HFFc6 (cell line): ENCODE measurements around the gene CCDC33. TPM values are rescaled to one million over a fixed set of nuclear protein-coding genes. Genes with fewer than 3 reads are reported as not detected.

ENCODE experiments used
- DNase-seq: peaks from one replicate; pipeline ENCODE4 v3.0.0-alpha.2; 2018
- H3K27ac Mint-ChIP-seq: 2 replicates; pipeline ENCODE4 v1.8.0; 2020; ENCODE audit warnings: mild to moderate bottlenecking, mixed read lengths
- H3K27me3 Mint-ChIP-seq: 2 replicates; pipeline ENCODE4 v1.8.0; 2021; ENCODE audit warnings: mild to moderate bottlenecking, moderate library complexity, mixed read lengths; ENCODE audit not compliant: insufficient read depth
- H3K36me3 Mint-ChIP-seq: 2 replicates; pipeline ENCODE4 v1.8.0; 2021; ENCODE audit warnings: low read depth, mixed read lengths
- H3K4me1 Mint-ChIP-seq: 2 replicates; pipeline ENCODE4 v1.8.0; 2020; ENCODE audit warnings: low read depth, mixed read lengths
- H3K4me3 Mint-ChIP-seq: 2 replicates; pipeline ENCODE4 v1.8.0; 2020; ENCODE audit warnings: mild to moderate bottlenecking, moderate library complexity, mixed read lengths
- H3K9me3 Mint-ChIP-seq: 2 replicates; pipeline ENCODE4 v1.8.0; 2020; ENCODE audit warnings: mild to moderate bottlenecking, mixed read lengths
- CTCF ChIP-seq: fragments of 200-600 bp; sonication (generic); IDR thresholded peaks from 2 replicates; pipeline ENCODE4 v1.5.0; 2021; ENCODE audit warnings: antibody characterized with exemption, mild to moderate bottlenecking
- total RNA-seq, 6 experiments: library from RNA; stranded (reverse); fragmentation: NEBNext Ultra II Directional; extraction: Animal tissue kit (Norgen Biotek cat#: 25700); gene quantifications; 2 replicates in 1 of 6; 3 replicates in 5 of 6; pipeline ENCODE4 v1.2.3, GENCODE V29; 2021

The CCDC33 gene
- total RNA-seq, 6 experiments from 2014 or later: 0.30 TPM; not detected in 5

GRCh38 chr15:74313889-74314288 lies 77.8 kb downstream of the CCDC33 start:
- Mint-ChIP-seq H3K9me3 (no peaks in the 10 kb centered on the region), H3K4me3 (no peak overlapping the region), H3K4me1 (peaks cover 21% of the 10 kb centered on the region), H3K36me3 (no peaks in the 10 kb centered on the region), H3K27me3 (peaks cover 9% of the 10 kb centered on the region), H3K27ac (no peak overlapping the region)
- no peak for TF ChIP-seq CTCF
- no peak for DNase-seq

GRCh38 chr15:74314795-74315438 lies 78.8 kb downstream of the CCDC33 start:
- no peaks in the 10 kb centered on the region for H3K9me3 Mint-ChIP-seq
- no peak for DNase-seq
- peaks cover 21% of the 10 kb centered on the region for H3K4me1 Mint-ChIP-seq
- no peaks in the 10 kb centered on the region for H3K36me3 Mint-ChIP-seq
- H3K27ac Mint-ChIP-seq: no peak overlapping the region
- TF ChIP-seq CTCF: no peak
- peaks cover 6% of the 10 kb centered on the region for H3K27me3 Mint-ChIP-seq
- H3K4me3 Mint-ChIP-seq: no peak overlapping the region

- no peak overlapping the region for H3K4me3 Mint-ChIP-seq
- no peaks in the 10 kb centered on the region for H3K9me3 Mint-ChIP-seq
- no peaks in the 10 kb centered on the region for H3K36me3 Mint-ChIP-seq
- TF ChIP-seq CTCF: no peak
- H3K27me3 Mint-ChIP-seq: peaks cover 3% of the 10 kb centered on the region; the same call in 1 of the 2 replicates
- H3K27ac Mint-ChIP-seq: no peak overlapping the region
- DNase-seq: no peak
- H3K4me1 Mint-ChIP-seq: peaks cover 21% of the 10 kb centered on the region
Observed at GRCh38 chr15:74315626-74316025, 79.5 kb downstream of the CCDC33 start.

- Mint-ChIP-seq H3K27ac (no peak overlapping the region), H3K4me1 (peaks cover 21% of the 10 kb centered on the region), H3K4me3 (no peak overlapping the region), H3K36me3 (no peaks in the 10 kb centered on the region), H3K27me3 (peaks cover 4% of the 10 kb centered on the region; the same call in 1 of the 2 replicates), H3K9me3 (no peaks in the 10 kb centered on the region)
- no peak for DNase-seq
- no peak for TF ChIP-seq CTCF
Observed at GRCh38 chr15:74316141-74316540, 80.0 kb downstream of the CCDC33 start.

- peak overlapping the region; percentile 69 for H3K27ac Mint-ChIP-seq
- peaks cover 4% of the 10 kb centered on the region; the same call in 1 of the 2 replicates for H3K27me3 Mint-ChIP-seq
- no peaks in the 10 kb centered on the region for H3K36me3 Mint-ChIP-seq
- H3K4me1 Mint-ChIP-seq: peaks cover 21% of the 10 kb centered on the region
- no peak for TF ChIP-seq CTCF
- peak; percentile 80 for DNase-seq
- no peaks in the 10 kb centered on the region for H3K9me3 Mint-ChIP-seq
- H3K4me3 Mint-ChIP-seq: no peak overlapping the region
Observed at GRCh38 chr15:74317820-74318375, 81.8 kb downstream of the CCDC33 start.
